DND-41 (cell line): ENCODE results near the gene ALG2.

Source experiments
- ATAC-seq: fragments of 200-7000 bp; cut with Tn5 transposase; 3 replicates; pipeline ENCODE4 v1.9.1; 2021; ENCODE audit warnings: low read depth; ENCODE audit not compliant: insufficient read depth
- DNase-seq: peaks from one replicate; pipeline ENCODE4 v3.0.0-alpha.2; 2020
- H2AFZ ChIP-seq: 2 replicates; pipeline ENCODE4 v1.6.0; 2012; ENCODE audit warnings: low read depth, low read length
- H3K27ac ChIP-seq: 2 replicates; pipeline ENCODE4 v1.5.1; 2012; ENCODE audit warnings: low read length, inconsistent platforms
- H3K27me3 ChIP-seq: fragments of 200-600 bp; sonication (generic); 2 replicates; pipeline ENCODE4 v1.6.0; 2012; ENCODE audit warnings: low read length, mild to moderate bottlenecking, inconsistent platforms; ENCODE audit not compliant: insufficient read depth, poor library complexity
- H3K36me3 ChIP-seq: 2 replicates; pipeline ENCODE4 v1.5.1; 2012; ENCODE audit warnings: low read length, inconsistent platforms; ENCODE audit not compliant: insufficient read depth
- H3K4me1 ChIP-seq: 2 replicates; pipeline ENCODE4 v1.5.1; 2012; ENCODE audit warnings: mild to moderate bottlenecking, low read length; ENCODE audit not compliant: insufficient read depth
- H3K4me2 ChIP-seq: 2 replicates; pipeline ENCODE4 v1.6.0; 2012; ENCODE audit warnings: mild to moderate bottlenecking, moderate library complexity, low read length, inconsistent platforms; ENCODE audit not compliant: insufficient read depth
- H3K4me3 ChIP-seq, 2 experiments: fragments of 200-600 bp in 1 of 2; shearing (Covaris generic) in 1 of 2; 2 replicates each; pipeline ENCODE4 v1.5.1; 2012 to 2016; ENCODE audit warnings: inconsistent platforms in 2 of 2, low read length in 2 of 2, mild to moderate bottlenecking in 2 of 2, low read depth in 1 of 2, moderate library complexity in 1 of 2
- H3K79me2 ChIP-seq: 2 replicates; pipeline ENCODE4 v1.6.0; 2012; ENCODE audit warnings: low read length, inconsistent platforms; ENCODE audit not compliant: insufficient read depth
- H3K9ac ChIP-seq: 2 replicates; pipeline ENCODE4 v1.6.0; 2012; ENCODE audit warnings: low read depth, mild to moderate bottlenecking, inconsistent platforms, low read length, moderate library complexity
- H3K9me3 ChIP-seq: 2 replicates; pipeline ENCODE4 v1.5.1; 2012; ENCODE audit warnings: low read length, moderate library complexity, mild to moderate bottlenecking, inconsistent platforms; ENCODE audit not compliant: insufficient read depth, severe bottlenecking
- H4K20me1 ChIP-seq: 2 replicates; pipeline ENCODE4 v1.6.0; 2012; ENCODE audit warnings: low read length; ENCODE audit not compliant: insufficient read depth
- EZH2 ChIP-seq: IDR thresholded peaks from 3 replicates; pipeline ENCODE4 v1.6.1; 2012; ENCODE audit warnings: borderline replicate concordance, low read depth, mild to moderate bottlenecking, moderate library complexity, low read length, inconsistent platforms; ENCODE audit not compliant: severe bottlenecking
- TF ChIP-seq, protein P1 (sequence below): IDR thresholded peaks from 2 replicates; pipeline ENCODE4 v1.5.1; 2012; ENCODE audit warnings: borderline replicate concordance, low read length, moderate library complexity, mild to moderate bottlenecking; ENCODE audit not compliant: poor library complexity, severe bottlenecking; ENCODE audit errors: extremely low read depth

The ALG2 gene

DNA sequence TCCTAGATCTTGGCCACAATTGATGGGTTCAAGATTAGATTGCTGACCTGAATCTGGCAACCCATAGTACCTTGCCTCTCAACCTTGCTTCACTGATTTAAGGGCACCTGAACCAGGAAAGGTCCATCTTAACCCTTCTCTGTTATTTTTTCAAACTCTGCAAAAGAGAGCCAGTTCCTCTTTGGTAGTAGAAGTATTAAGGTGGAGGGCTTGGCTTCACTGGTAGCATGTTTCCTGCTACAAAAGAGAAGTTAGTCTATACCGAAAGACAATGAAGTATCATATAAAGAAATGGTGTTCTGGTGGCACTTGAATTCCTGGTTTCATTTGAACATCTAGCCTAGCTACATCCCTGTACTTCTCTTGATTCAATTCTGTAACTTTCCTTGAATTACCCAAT lies 8.5 kb downstream of the ALG2 start:
- Histone ChIP-seq H3K27ac (no peak overlapping the region), H2AFZ (no peak overlapping the region), H4K20me1 (peaks cover 8% of the 10 kb centered on the region; the same call in 1 of the 2 replicates), H3K36me3 (peaks cover 8% of the 10 kb centered on the region), H3K4me1 (no peaks in the 10 kb centered on the region; the same call in 1 of the 2 replicates), H3K79me2 (peaks cover 4% of the 10 kb centered on the region; the same call in 1 of the 2 replicates), H3K9ac (no peak overlapping the region), H3K27me3 (no peaks in the 10 kb centered on the region), H3K9me3 (peaks cover 2% of the 10 kb centered on the region), H3K4me2 (no peak overlapping the region), H3K4me3 (no peak overlapping the region)
- TF ChIP-seq EZH2: no peak
- TF ChIP-seq, protein P1, sequence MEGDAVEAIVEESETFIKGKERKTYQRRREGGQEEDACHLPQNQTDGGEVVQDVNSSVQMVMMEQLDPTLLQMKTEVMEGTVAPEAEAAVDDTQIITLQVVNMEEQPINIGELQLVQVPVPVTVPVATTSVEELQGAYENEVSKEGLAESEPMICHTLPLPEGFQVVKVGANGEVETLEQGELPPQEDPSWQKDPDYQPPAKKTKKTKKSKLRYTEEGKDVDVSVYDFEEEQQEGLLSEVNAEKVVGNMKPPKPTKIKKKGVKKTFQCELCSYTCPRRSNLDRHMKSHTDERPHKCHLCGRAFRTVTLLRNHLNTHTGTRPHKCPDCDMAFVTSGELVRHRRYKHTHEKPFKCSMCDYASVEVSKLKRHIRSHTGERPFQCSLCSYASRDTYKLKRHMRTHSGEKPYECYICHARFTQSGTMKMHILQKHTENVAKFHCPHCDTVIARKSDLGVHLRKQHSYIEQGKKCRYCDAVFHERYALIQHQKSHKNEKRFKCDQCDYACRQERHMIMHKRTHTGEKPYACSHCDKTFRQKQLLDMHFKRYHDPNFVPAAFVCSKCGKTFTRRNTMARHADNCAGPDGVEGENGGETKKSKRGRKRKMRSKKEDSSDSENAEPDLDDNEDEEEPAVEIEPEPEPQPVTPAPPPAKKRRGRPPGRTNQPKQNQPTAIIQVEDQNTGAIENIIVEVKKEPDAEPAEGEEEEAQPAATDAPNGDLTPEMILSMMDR: no peak
- no peak for DNase-seq
- no peak for ATAC-seq

DNA sequence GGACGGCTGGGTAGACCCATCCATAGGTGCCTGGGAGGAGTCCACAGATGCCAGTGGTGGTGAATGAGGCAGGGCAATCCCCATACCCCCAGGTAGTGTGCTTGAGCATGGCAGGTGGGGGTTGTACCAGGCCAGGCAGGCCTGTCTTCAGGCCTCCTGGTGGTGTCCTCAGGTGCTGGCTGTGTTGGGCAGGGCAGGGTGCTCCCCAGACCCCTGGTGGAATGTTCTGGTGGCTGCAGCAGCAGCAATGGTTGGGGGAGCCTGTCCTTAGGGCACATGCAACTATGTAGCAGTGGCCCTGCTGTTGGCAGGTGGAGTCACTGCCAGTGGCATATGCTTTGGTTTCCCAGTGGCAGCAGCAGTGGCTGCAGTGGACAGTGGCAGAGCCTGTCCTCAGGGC lies 10.0 kb downstream of the ALG2 start:
- Histone ChIP-seq H3K9ac (no peak overlapping the region), H2AFZ (no peak overlapping the region), H3K27ac (no peak overlapping the region), H3K4me2 (no peak overlapping the region), H3K36me3 (no peaks in the 10 kb centered on the region), H3K4me1 (no peaks in the 10 kb centered on the region), H3K27me3 (no peaks in the 10 kb centered on the region), H3K4me3 (no peak overlapping the region), H3K9me3 (peaks cover 2% of the 10 kb centered on the region), H4K20me1 (peaks cover 3% of the 10 kb centered on the region; the same call in 1 of the 2 replicates), H3K79me2 (no peaks in the 10 kb centered on the region; the same call in 1 of the 2 replicates)
- TF ChIP-seq, protein P1: no peak
- TF ChIP-seq EZH2: no peak
- DNase-seq (no peak), ATAC-seq (0 out of 3 replicates have a peak, but pooled peaks have one; percentile 31)

DNA sequence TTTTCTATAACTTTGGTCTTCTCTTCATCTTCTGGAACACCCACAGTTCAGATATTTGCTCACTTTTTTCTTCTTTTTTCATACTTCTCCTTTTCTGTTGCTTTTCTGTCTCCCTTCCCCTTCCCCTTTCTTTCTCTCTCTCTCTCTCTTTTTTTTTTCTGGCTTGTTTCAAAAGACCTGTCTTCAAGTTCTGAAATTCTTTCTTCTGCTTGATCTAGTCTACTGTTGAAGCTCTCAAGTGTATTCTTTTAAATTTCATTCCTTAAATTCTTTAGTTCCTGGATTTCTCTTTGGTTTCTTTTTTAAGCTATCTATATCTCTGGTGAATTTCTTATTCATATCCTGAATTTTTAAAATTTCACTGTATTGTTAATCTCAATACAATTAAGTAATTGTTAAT lies 11.2 kb downstream of the ALG2 start:
- H3K4me3 ChIP-seq: no peak overlapping the region
- H3K9ac ChIP-seq: no peak overlapping the region
- H3K4me1 ChIP-seq: no peaks in the 10 kb centered on the region
- no peak for DNase-seq
- H3K27ac ChIP-seq: no peak overlapping the region
- peaks cover 2% of the 10 kb centered on the region for H3K9me3 ChIP-seq
- H3K4me2 ChIP-seq: no peak overlapping the region
- TF ChIP-seq, protein P1: no peak
- TF ChIP-seq EZH2: no peak
- no peaks in the 10 kb centered on the region for H4K20me1 ChIP-seq
- no peak for ATAC-seq
- H3K79me2 ChIP-seq: no peaks in the 10 kb centered on the region
- no peak overlapping the region for H2AFZ ChIP-seq
- no peaks in the 10 kb centered on the region for H3K36me3 ChIP-seq
- no peaks in the 10 kb centered on the region for H3K27me3 ChIP-seq

DNA sequence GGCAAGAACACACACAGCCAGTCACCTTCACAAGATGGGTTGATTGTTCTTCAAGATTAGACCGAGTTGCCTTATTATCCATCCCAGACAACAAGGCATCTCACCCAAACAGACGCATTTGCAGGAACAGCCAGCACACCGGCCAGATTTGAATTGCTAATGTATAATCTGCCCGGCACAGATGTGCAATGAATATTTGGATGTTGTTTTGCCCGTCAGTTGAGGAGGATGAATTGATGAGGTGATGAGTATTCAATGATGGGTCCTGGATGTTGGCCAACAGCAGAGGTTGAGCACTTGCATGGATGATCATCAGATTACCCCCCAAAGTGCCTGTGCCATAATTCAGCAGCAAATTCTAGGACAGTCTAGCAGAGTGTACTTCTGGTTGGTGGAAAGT lies 20.1 kb downstream of the ALG2 start:
- Histone ChIP-seq H3K9me3 (no peaks in the 10 kb centered on the region), H2AFZ (no peak overlapping the region), H3K4me2 (no peak overlapping the region), H3K79me2 (no peaks in the 10 kb centered on the region), H3K9ac (no peak overlapping the region), H3K4me1 (no peaks in the 10 kb centered on the region), H3K4me3 (no peak overlapping the region), H4K20me1 (no peaks in the 10 kb centered on the region), H3K27ac (no peak overlapping the region), H3K36me3 (no peaks in the 10 kb centered on the region), H3K27me3 (peaks cover 5% of the 10 kb centered on the region)
- TF ChIP-seq, protein P1: no peak
- no peak for TF ChIP-seq EZH2
- ATAC-seq: no peak
- DNase-seq: no peak
